ENCODE results near the gene OLAH. TPM values are rescaled to one million over a fixed set of nuclear protein-coding genes. Genes with fewer than 3 reads are reported as not detected.

Gene OLAH
- total RNA-seq, 1 donor from 2014 or later = not detected

- DNase-seq (no peak), ATAC-seq (no peak)
- intact Hi-C loops (cut with micrococcal nuclease) = no loop called here
These were observed 16.9 kb downstream of the OLAH start for GRCh38 chr10:15060638-15061037.

GRCh38 chr10:15067154-15067553 lies 23.4 kb downstream of the OLAH start:
- ATAC-seq (no peak), DNase-seq (no peak)
- intact Hi-C loops (cut with micrococcal nuclease) = no loop called here

GRCh38 chr10:15068802-15069201 lies 25.1 kb downstream of the OLAH start:
- intact Hi-C loops (cut with micrococcal nuclease) = no loop called here
- DNase-seq (no peak), ATAC-seq (no peak)

DNA sequence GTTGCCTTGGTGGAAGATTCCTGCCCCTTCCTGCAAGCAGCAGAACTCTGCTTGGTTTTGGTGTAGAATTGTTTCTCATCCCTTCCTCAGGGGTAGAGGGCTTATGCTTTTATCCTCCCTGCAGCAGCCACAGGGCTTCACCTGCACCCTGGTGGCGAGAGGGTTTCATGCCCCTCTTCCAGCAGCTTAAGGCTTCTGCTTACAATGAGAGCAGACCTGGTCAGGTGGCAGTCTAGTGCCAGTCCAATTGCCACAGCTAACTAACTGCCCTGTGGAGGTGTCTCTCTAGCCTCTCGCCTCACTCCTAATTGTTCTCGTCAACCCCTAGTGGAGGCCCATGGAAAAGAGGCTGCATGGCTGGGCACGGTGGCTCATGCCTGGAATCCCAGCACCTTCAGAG lies 25.5 kb downstream of the OLAH start:
- intact Hi-C loops (cut with micrococcal nuclease) = no loop called here
- no peak for ATAC-seq
- DNase-seq = no peak

- no peak for ATAC-seq
- DNase-seq = no peak
- intact Hi-C loops (cut with micrococcal nuclease) = no loop called here
These were observed 28.6 kb downstream of the OLAH start for GRCh38 chr10:15072358-15072757.

- DNase-seq = no peak
- intact Hi-C loops (cut with micrococcal nuclease) = no loop called here
- ATAC-seq = no peak
These were observed 31.7 kb downstream of the OLAH start for GRCh38 chr10:15075421-15075820.

- no peak for ATAC-seq
- intact Hi-C loops (cut with micrococcal nuclease) = no loop called here
- DNase-seq = no peak
These were observed 40.1 kb downstream of the OLAH start for GRCh38 chr10:15083674-15084501.

- ATAC-seq (peak; percentile 76), DNase-seq (no peak)
- intact Hi-C loops (cut with micrococcal nuclease) = no loop called here
These were observed 40.8 kb downstream of the OLAH start for GRCh38 chr10:15084502-15084922.

- peak; percentile 86 for DNase-seq
- intact Hi-C loops (cut with micrococcal nuclease) = no loop called here
- ATAC-seq = peak; percentile 99
These were observed 44.9 kb downstream of the OLAH start, which contains the start of gene ACBD7 for GRCh38 chr10:15088428-15089261. ACBD7 (minus strand) TSS chr10:15088776; CDS start chr10:15088728, 48 bp downstream.

GRCh38 chr10:15091418-15091817 lies 47.7 kb downstream of the OLAH start:
- no peak for ATAC-seq
- intact Hi-C loops (cut with micrococcal nuclease) = no loop called here
- DNase-seq = no peak

- DNase-seq = no peak
- intact Hi-C loops (cut with micrococcal nuclease) = no loop called here
- ATAC-seq = no peak
These were observed 49.2 kb downstream of the OLAH start for GRCh38 chr10:15092855-15093408.

GRCh38 chr10:15096661-15097010 lies 52.9 kb downstream of the OLAH start:
- intact Hi-C loops (cut with micrococcal nuclease) = no loop called here
- ATAC-seq (peak; percentile 18), DNase-seq (no peak)

DNA sequence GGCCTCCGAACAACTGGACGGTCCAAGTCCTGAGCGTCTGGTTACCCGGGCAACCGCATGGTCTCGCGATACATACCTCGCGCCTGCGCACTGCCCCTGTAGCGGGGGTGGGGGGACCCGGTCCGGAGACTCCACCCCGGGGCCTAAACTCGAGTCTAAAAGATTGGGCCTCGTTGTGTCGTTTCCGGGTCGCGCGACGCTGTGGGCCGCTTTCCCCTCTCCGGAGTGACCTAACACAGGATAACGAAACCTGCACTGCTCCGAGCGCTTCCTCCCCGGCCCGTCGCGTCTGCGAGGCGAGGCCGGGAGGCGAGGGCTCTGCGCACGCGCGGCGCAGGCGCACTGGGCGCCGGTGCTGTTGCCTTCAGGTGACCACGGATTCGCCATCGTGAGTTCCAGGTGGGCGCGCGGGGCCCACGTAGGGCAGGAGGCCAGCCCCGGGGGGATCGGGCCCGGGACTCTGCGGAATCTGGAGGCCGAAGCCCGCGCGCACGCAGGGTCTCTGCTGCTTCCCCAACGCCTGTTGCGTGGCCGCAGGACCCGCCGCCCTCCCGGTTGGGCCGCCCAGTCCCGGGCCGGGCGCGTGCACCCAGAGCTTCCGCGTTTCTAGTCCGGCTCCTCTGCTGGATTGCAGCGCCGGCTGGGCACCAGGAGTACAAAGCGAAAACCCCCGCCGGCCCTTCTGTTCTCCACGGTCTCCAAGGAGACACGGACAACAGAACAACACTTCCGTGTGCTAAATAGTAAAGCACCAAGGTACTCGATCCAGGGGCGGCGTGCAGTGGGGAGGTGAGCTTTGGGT lies 53.5 kb downstream of the OLAH start, which contains the start of gene RPP38:
Gene RPP38 (plus strand): TSS at position 345 of the 802 bp plus-strand sequence. CDS start 5,960 bp downstream, outside the sequence.
- ATAC-seq = peak; percentile 98
- intact Hi-C loops (cut with micrococcal nuclease) = no loop called here
- DNase-seq = peak; percentile 97

- intact Hi-C loops (cut with micrococcal nuclease) = no loop called here
- DNase-seq (no peak), ATAC-seq (no peak)
These were observed 56.1 kb downstream of the OLAH start for GRCh38 chr10:15099886-15100285.

DNA sequence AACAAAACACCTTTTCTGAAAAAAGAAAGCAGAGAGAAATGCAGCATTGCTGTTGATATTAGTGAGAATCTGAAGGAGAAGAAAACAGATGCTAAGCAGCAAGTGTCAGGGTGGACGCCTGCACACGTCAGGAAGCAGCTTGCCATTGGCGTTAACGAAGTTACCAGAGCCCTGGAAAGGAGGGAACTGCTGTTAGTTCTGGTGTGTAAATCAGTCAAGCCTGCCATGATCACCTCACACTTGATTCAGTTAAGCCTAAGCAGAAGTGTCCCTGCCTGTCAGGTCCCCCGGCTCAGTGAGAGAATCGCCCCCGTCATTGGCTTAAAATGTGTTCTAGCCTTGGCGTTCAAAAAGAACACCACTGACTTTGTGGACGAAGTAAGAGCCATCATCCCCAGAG lies 59.8 kb downstream of the OLAH start:
- DNase-seq = no peak
- ATAC-seq = no peak
- intact Hi-C loops (cut with micrococcal nuclease) = no loop called here

- peak; percentile 85 for ATAC-seq
- intact Hi-C loops (cut with micrococcal nuclease) = no loop called here
- DNase-seq = peak; percentile 73
These were observed 62.7 kb downstream of the OLAH start for GRCh38 chr10:15106352-15107013.

GRCh38 chr10:15112657-15113056 lies 68.9 kb downstream of the OLAH start:
- ATAC-seq = no peak
- intact Hi-C loops (cut with micrococcal nuclease) = no loop called here
- DNase-seq = no peak

DNA sequence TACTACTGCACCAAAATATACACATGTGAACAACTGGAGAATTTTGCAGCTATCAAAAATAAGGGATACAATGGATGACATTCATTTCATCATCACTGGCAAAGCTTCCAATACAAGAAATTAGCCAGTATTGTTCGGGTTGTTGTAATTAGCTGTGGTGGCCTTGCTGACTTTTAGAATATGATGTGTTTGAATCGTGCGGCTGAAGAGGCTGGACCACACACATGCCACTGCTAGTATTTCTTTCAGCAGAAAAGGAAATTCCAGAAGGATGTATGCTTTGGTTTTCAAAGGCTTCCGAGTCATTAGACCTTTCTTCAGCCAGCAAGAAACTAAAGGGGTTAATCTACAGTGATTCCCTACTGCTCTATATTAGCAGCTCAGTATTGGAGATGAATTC lies 70.0 kb downstream of the OLAH start:
- intact Hi-C loops (cut with micrococcal nuclease) = no loop called here
- ATAC-seq = no peak
- DNase-seq = no peak

- intact Hi-C loops (cut with micrococcal nuclease) = no loop called here
- DNase-seq = no peak
- no peak for ATAC-seq
These were observed 72.5 kb downstream of the OLAH start for GRCh38 chr10:15116225-15116624.
